Upper lobe of left lung (tissue), 6 donors: ENCODE measurements around the gene IRAG1. TPM values are rescaled to one million over a fixed set of nuclear protein-coding genes. Genes with fewer than 3 reads are reported as not detected.

Experiments used
- ATAC-seq, 2 donors: fragments of 200-7000 bp; cut with Tn5 transposase; one replicate each; pipeline ENCODE4 v1.9.1; 2022; ENCODE audit warnings: mild to moderate bottlenecking in 2 of 2, moderate library complexity in 2 of 2; ENCODE audit not compliant: low FRiP score in 2 of 2
- DNase-seq, 2 donors: peaks; one replicate each; pipeline ENCODE4 v3.0.0-alpha.2; 2019 to 2020
- H3K27ac ChIP-seq, 4 donors: fragments of 200-600 bp; sonication (generic); one replicate each; pipeline ENCODE4 v1.5.1; 2016 to 2019
- H3K27me3 ChIP-seq, 4 donors: fragments of 200-600 bp; sonication (generic); one replicate each; pipeline ENCODE4 v1.5.1; 2017 to 2019
- H3K36me3 ChIP-seq, 4 donors: fragments of 200-600 bp; sonication (generic); one replicate each; pipeline ENCODE4 v1.5.1; 2016 to 2019
- H3K4me1 ChIP-seq, 4 donors: fragments of 200-600 bp; sonication (generic); one replicate each; pipeline ENCODE4 v1.5.1; 2018 to 2019
- H3K4me3 ChIP-seq, 4 donors: fragments of 200-600 bp; sonication (generic); one replicate each; pipeline ENCODE4 v1.5.1; 2017 to 2019; ENCODE audit warnings: mild to moderate bottlenecking in 2 of 4, moderate library complexity in 1 of 4
- H3K9me3 ChIP-seq, 4 donors: fragments of 200-600 bp; sonication (generic); one replicate each; pipeline ENCODE4 v1.5.1; 2018 to 2019
- EP300 ChIP-seq, 4 donors: sonication (generic); formaldehyde crosslinking; IDR thresholded peaks; one replicate each; pipeline ENCODE4 v1.5.1; 2017; ENCODE audit warnings: antibody characterized with exemption in 4 of 4, control low read depth in 2 of 4
- POLR2A ChIP-seq, 4 donors: fragments of 450-650 bp; IDR thresholded peaks; one replicate each; pipeline ENCODE4 v1.5.1; 2016 to 2017; ENCODE audit warnings: antibody characterized with exemption in 4 of 4, mild to moderate bottlenecking in 2 of 4
- POLR2AphosphoS5 ChIP-seq, 2 donors: sonication (generic); formaldehyde crosslinking; IDR thresholded peaks; one replicate each; pipeline ENCODE4 v1.5.1; 2017; ENCODE audit warnings: antibody characterized with exemption in 2 of 2
- WGBS, 2 donors: methylation state at CpG; one replicate each; pipeline ENCODE4 v1.1.5; 2017 to 2018; 5-methylcytosine and 5-hydroxymethylcytosine counted together
- total RNA-seq, 6 donors: library from RNA; depleted of rRNA in 4 of 6; stranded (reverse); fragments of >200 nt in 4 of 6; gene quantifications; one replicate each; pipeline versions ENCODE4 v1.1.0 to v1.2.1, GENCODE V29; 2016 to 2021
- TF ChIP-seq, protein P1 (sequence below), 6 experiments: fragments of 450-650 bp in 4 of 6; fragments of 200-600 bp in 2 of 6; sonication (generic) in 2 of 6; IDR thresholded peaks; one replicate each; pipeline ENCODE4 v1.5.1; 2016 to 2019; ENCODE audit warnings: antibody characterized with exemption in 6 of 6
- donor health status: DM: no; HTN: no; CAD: no; lungs with moderate emphysema.
- donor health status: DM: no; HTN: yes; CAD: no; lungs with severe emphysema.

The IRAG1 gene
- total RNA-seq, 6 donors from 2014 or later: 2.4 to 16.3 (median 7.5) TPM

GRCh38 chr11:10731064-10731680 lies 37.6 kb upstream of the IRAG1 start:
- no peak overlapping the region for H3K4me3 ChIP-seq
- H3K4me1 ChIP-seq: peaks cover 16 to 26% (median 22%) of the 10 kb centered on the region in 4 donors
- TF ChIP-seq POLR2A (IDR thresholded peaks at IDR 0.05) (no peak), EP300 (IDR thresholded peaks at IDR 0.05) (no peak), POLR2AphosphoS5 (IDR thresholded peaks at IDR 0.05) (no peak)
- TF ChIP-seq, protein P1, sequence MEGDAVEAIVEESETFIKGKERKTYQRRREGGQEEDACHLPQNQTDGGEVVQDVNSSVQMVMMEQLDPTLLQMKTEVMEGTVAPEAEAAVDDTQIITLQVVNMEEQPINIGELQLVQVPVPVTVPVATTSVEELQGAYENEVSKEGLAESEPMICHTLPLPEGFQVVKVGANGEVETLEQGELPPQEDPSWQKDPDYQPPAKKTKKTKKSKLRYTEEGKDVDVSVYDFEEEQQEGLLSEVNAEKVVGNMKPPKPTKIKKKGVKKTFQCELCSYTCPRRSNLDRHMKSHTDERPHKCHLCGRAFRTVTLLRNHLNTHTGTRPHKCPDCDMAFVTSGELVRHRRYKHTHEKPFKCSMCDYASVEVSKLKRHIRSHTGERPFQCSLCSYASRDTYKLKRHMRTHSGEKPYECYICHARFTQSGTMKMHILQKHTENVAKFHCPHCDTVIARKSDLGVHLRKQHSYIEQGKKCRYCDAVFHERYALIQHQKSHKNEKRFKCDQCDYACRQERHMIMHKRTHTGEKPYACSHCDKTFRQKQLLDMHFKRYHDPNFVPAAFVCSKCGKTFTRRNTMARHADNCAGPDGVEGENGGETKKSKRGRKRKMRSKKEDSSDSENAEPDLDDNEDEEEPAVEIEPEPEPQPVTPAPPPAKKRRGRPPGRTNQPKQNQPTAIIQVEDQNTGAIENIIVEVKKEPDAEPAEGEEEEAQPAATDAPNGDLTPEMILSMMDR (IDR thresholded peaks at IDR 0.05): no peak
- H3K9me3 ChIP-seq: no peaks in the 10 kb centered on the region
- H3K36me3 ChIP-seq: no peaks in the 10 kb centered on the region
- DNase-seq (no peak), ATAC-seq (no peak)
- H3K27me3 ChIP-seq: no peaks in the 10 kb centered on the region
- 62 to 65% methylated on average over 3 of the region's 3 CpGs for WGBS, 2 donors
- H3K27ac ChIP-seq: no peak overlapping the region

- Histone ChIP-seq H3K27ac (no peak overlapping the region), H3K9me3 (no peaks in the 10 kb centered on the region), H3K4me1 (peaks cover 11 to 20% (median 13%) of the 10 kb centered on the region in 4 donors), H3K36me3 (no peaks in the 10 kb centered on the region), H3K27me3 (no peaks in the 10 kb centered on the region), H3K4me3 (no peak overlapping the region)
- DNase-seq (no peak), ATAC-seq (no peak)
- 72 to 93% methylated on average over 3 of the region's 3 CpGs for WGBS, 2 donors
- TF ChIP-seq POLR2AphosphoS5 (IDR thresholded peaks at IDR 0.05) (no peak), POLR2A (IDR thresholded peaks at IDR 0.05) (no peak), EP300 (IDR thresholded peaks at IDR 0.05) (no peak)
- TF ChIP-seq, protein P1 (IDR thresholded peaks at IDR 0.05): no peak
Observed at GRCh38 chr11:10730151-10730550, 36.6 kb upstream of the IRAG1 start.

DNA sequence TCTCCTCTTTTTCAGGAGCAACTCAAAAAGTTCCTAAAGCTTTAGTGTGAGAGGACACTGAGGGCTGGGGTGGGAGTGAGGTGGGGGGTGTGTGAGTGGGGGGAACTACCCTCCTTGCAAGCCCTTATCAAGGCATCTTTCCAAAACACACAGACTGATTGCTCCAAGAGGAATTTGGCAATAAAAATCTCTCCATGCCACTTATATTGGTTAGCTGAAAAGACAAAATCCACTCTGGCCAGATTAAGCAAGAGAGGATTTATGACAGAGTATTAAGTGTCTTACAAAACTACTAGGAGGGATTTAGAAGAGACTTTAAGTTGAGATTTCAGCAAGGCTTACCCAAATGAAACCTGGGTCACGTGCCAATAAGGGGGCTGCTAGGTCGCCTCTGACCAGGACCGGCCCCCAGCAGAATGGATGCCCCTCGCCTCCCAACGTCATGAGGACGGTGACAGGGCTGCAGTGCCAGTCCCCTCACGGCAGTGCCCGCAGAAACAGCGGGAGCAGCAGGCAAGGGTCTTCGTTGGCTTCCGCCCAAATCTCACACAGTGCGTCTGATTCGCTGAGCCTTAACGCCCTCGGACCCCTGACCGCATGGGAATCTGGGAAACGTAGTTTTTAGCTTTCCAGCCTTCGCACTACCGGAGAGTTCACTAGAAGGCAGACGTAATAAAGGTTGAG lies 35.4 kb upstream of the IRAG1 start:
- Histone ChIP-seq H3K27me3 (no peaks in the 10 kb centered on the region), H3K36me3 (no peaks in the 10 kb centered on the region), H3K9me3 (no peaks in the 10 kb centered on the region), H3K4me3 (peak overlapping the region in 1 of 4 donors; percentile 26), H3K27ac (peak overlapping the region in 3 of 4 donors; percentile 37 to 74 (median 68)), H3K4me1 (peaks cover 2 to 9% (median 5%) of the 10 kb centered on the region in 4 donors)
- peak in 1 of 2 donors; percentile 4 for ATAC-seq
- WGBS, 2 donors: 48 to 58% methylated on average over 17 to 20 of the region's 20 CpGs
- peak in 1 of 2 donors; percentile 39 for DNase-seq
- TF ChIP-seq POLR2A (IDR thresholded peaks at IDR 0.05) (no peak), POLR2AphosphoS5 (IDR thresholded peaks at IDR 0.05) (no peak), EP300 (IDR thresholded peaks at IDR 0.05) (no peak)
- TF ChIP-seq, protein P1 (IDR thresholded peaks at IDR 0.05): no peak

GRCh38 chr11:10728154-10728553 lies 34.6 kb upstream of the IRAG1 start:
- no peaks in the 10 kb centered on the region for H3K9me3 ChIP-seq
- no peak for DNase-seq
- WGBS, 2 donors: 80 to 89% methylated on average over 3 of the region's 3 CpGs
- TF ChIP-seq, protein P1 (IDR thresholded peaks at IDR 0.05): no peak
- TF ChIP-seq EP300 (IDR thresholded peaks at IDR 0.05) (no peak), POLR2A (IDR thresholded peaks at IDR 0.05) (no peak), POLR2AphosphoS5 (IDR thresholded peaks at IDR 0.05) (no peak)
- H3K4me3 ChIP-seq: no peak overlapping the region
- no peaks in the 10 kb centered on the region for H3K36me3 ChIP-seq
- ATAC-seq: no peak
- no peak overlapping the region for H3K27ac ChIP-seq
- no peaks in the 10 kb centered on the region for H3K27me3 ChIP-seq
- peaks cover 0 to 4% (median under 1%) of the 10 kb centered on the region in 4 donors for H3K4me1 ChIP-seq
